Activated naive CD4-positive, alpha-beta T cell treated with anti-CD3 and anti-CD28 coated beads for 36 hours (primary cell): ENCODE data around the gene DCLRE1A. TPM values are rescaled to one million over a fixed set of nuclear protein-coding genes. Genes with fewer than 3 reads are reported as not detected.

Source experiments
- CTCF ChIA-PET: fragments of 350-600 bp; sonication (Branson Sonifier 250); formaldehyde crosslinking; loops from one replicate; lab custom pipeline; 2021; ENCODE audit warnings: antibody characterized with exemption; lab: Charles Lee
- DNase-seq: peaks from one replicate; pipeline ENCODE4 v3.0.0-alpha.2; 2020
- H3K27ac Mint-ChIP-seq: one replicate; pipeline ENCODE4 v1.8.0; 2021; ENCODE audit warnings: mild to moderate bottlenecking, mixed read lengths
- H3K27me3 Mint-ChIP-seq: one replicate; pipeline ENCODE4 v1.8.0; 2021; ENCODE audit warnings: low read depth, mixed read lengths
- H3K36me3 Mint-ChIP-seq: one replicate; pipeline ENCODE4 v1.8.0; 2021; ENCODE audit warnings: low read depth, mixed read lengths
- H3K4me1 Mint-ChIP-seq: one replicate; pipeline ENCODE4 v1.8.0; 2021; ENCODE audit warnings: low read depth, mixed read lengths
- H3K4me3 Mint-ChIP-seq: one replicate; pipeline ENCODE4 v1.8.0; 2021; ENCODE audit warnings: mild to moderate bottlenecking, moderate library complexity, mixed read lengths
- H3K9me3 Mint-ChIP-seq: one replicate; pipeline ENCODE4 v1.8.0; 2021; ENCODE audit warnings: mixed read lengths
- intact Hi-C: fragments of 100-400 bp; cut with micrococcal nuclease; formaldehyde crosslinking; loops from one replicate; pipeline ENCODE4 v1.15.1; 2023
- total RNA-seq, 2 experiments: library from RNA; stranded (reverse); gene quantifications; one replicate each; pipeline ENCODE4 v1.2.3, GENCODE V29; 2021

Gene DCLRE1A
- total RNA-seq, 2 experiments from 2014 or later: 8.1 to 8.7 TPM

DNA sequence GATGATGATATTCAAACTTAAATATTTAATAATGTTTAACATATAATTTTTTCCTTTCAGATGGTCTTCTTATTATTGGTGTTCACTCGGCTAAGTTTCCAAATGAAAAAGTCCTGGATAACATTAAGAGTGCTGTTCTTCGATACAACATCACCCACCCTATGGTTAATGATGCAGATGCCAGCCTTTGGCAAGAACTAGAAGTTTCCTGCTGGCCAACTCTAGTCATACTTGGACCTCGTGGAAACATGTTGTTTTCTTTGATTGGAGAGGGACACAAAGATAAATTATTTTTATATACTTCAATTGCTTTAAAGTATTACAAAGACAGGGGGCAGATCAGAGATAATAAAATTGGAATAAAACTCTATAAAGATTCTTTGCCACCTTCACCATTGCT is 22.6 kb upstream of the DCLRE1A start:
- CTCF ChIA-PET: no interaction called here

GRCh38 chr10:113875212-113875611 is 21.3 kb upstream of the DCLRE1A start:
- Mint-ChIP-seq H3K27ac (no peak overlapping the region), H3K9me3 (peaks cover 6% of the 10 kb centered on the region), H3K27me3 (no peaks in the 10 kb centered on the region), H3K4me1 (peaks cover 7% of the 10 kb centered on the region), H3K4me3 (no peak overlapping the region), H3K36me3 (peaks cover 16% of the 10 kb centered on the region)
- CTCF ChIA-PET: interaction anchor here (0.8 kb wide), 1 partner anchor 16 kb away, joined by 4 read pairs; no protein-coding TSS in a partner anchor
- no peak for DNase-seq
- intact Hi-C loops: no loop called here

More for the DNA sequence above, 22.6 kb upstream of the DCLRE1A start:
- DNase-seq: no peak
- no peaks in the 10 kb centered on the region for H3K27me3 Mint-ChIP-seq
- no peak overlapping the region for H3K27ac Mint-ChIP-seq
- H3K9me3 Mint-ChIP-seq: peaks cover 6% of the 10 kb centered on the region
- intact Hi-C loops: no loop called here
- peaks cover 7% of the 10 kb centered on the region for H3K4me1 Mint-ChIP-seq
- H3K4me3 Mint-ChIP-seq: no peak overlapping the region
- peaks cover 18% of the 10 kb centered on the region for H3K36me3 Mint-ChIP-seq

DNA sequence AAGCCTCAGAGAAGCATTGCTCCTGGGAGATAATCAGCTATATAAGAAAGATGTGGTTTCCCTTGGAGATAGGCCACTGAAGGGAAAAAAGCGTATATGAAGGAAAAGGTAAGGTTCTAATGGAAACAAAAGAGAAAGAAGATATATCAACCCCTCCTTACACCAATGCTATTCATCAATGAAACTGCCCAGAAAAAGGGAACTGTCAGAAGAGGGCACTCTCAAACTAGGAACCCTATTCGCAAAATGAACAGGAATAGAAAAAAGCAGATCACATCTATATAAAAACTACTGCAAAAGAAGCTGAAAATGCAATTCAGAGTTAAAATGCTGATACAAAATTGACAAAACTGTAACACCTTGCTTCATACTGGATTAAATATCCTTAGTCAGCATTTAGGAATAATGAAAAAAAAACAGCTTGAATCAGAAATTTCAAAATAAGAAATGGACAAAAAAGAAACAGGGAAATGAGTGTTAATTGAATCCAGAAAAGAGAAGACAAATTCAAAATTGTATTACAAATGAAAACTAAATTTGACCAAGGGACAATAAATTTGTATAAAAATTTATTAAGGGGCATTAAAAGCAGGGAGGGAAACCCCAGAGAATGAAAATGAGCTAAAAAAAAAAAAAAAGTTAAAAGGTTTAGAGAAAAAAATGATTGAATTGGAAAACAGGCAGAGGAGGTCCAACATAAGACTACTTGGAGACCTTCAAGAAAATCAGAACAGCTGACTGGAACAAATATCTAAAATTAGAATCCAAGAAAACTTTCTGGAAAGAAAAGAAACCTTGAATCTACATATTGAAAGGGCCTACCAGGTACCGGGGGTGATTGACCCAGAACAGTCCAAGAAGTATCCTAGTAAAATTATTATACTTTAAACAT is 18.5 kb upstream of the DCLRE1A start:
- H3K27ac Mint-ChIP-seq: no peak overlapping the region

GRCh38 chr10:113869789-113870188 is 15.9 kb upstream of the DCLRE1A start:
- Mint-ChIP-seq H3K36me3 (peaks cover 23% of the 10 kb centered on the region), H3K9me3 (peaks cover 6% of the 10 kb centered on the region), H3K4me3 (no peak overlapping the region), H3K27ac (no peak overlapping the region), H3K27me3 (no peaks in the 10 kb centered on the region), H3K4me1 (peaks cover 10% of the 10 kb centered on the region)
- CTCF ChIA-PET: no interaction called here
- no peak for DNase-seq
- intact Hi-C loops: no loop called here

More for the DNA sequence above, 18.5 kb upstream of the DCLRE1A start:
- Mint-ChIP-seq H3K4me3 (no peak overlapping the region), H3K9me3 (peaks cover 6% of the 10 kb centered on the region), H3K27me3 (no peaks in the 10 kb centered on the region), H3K4me1 (peaks cover 7% of the 10 kb centered on the region), H3K36me3 (peaks cover 21% of the 10 kb centered on the region)
- CTCF ChIA-PET: interaction anchor here (0.6 to 0.7 kb wide), 2 partner anchors 63 to 81 kb away, joined by 4 to 5 read pairs; no protein-coding TSS in a partner anchor
- intact Hi-C loops: no loop called here
- DNase-seq: no peak

DNA sequence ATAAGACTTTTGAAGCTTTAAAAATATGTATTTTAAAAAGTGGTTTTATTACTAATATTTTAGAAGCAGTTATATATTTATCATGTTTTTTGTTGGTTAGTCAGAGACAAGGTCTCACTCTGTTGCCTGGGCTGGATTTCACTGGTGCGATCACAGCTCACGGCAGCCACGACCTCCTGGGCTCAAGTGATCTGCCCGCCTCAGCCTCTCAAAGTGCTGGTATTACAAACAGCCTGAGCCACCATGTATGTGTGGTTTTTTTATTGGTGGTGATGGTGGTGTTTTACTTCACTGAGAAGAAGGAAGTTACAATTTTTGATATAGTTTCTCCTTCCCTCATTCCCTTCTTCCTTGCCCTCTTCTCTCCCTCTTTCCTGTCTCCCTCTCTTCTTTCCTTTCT is 14.0 kb upstream of the DCLRE1A start:
- no peak overlapping the region for H3K4me3 Mint-ChIP-seq

DNA sequence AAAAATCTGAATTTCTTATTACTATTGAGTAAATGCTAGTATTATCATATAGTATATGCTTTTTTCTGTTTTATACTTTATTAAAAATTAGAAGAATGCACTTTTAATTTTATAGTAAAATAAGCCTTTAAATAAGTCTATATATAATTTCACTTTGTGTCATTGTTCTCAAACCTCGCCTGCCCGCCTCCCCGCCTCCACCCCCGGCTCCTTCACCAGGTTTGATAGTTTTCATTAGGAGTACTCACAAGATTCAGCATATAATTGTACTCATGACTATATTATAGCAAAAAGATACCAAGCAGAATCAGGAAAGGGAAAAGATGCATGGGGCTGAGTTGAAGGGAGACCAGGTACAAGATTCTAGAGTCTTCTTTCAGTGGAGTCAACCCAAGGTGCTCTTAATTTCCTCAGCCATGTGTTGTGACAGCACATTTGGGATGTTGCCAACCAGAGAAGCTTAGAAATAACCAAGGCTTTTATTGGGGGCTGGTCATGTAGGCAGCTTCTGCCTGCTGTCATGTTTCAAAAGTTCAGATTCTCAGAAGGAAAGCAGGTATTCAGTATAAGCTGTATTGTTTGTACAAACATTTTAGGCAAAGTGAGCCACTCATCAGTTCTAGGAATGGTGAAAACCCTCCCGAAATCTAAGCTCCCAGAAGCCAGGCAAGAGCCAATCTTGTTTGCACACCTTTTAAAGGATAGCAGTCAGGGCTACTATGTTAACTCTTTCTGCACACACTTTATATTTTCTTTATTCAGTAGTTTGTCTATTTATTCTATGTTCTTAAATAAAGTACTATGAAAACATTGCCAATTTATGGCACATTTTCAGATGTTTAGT is 12.9 kb upstream of the DCLRE1A start:
- CTCF ChIA-PET: no interaction called here
- Mint-ChIP-seq H3K27me3 (no peaks in the 10 kb centered on the region), H3K4me3 (no peak overlapping the region)

More for the DNA sequence above, 14.0 kb upstream of the DCLRE1A start:
- intact Hi-C loops: no loop called here
- DNase-seq: no peak
- H3K4me1 Mint-ChIP-seq: peaks cover 3% of the 10 kb centered on the region
- CTCF ChIA-PET: interaction anchor here (0.5 kb wide), 1 partner anchor 304 kb away, joined by 4 read pairs; no protein-coding TSS in a partner anchor
- H3K9me3 Mint-ChIP-seq: peaks cover 6% of the 10 kb centered on the region
- H3K27ac Mint-ChIP-seq: no peak overlapping the region
- H3K27me3 Mint-ChIP-seq: no peaks in the 10 kb centered on the region
- peaks cover 31% of the 10 kb centered on the region for H3K36me3 Mint-ChIP-seq

DNA sequence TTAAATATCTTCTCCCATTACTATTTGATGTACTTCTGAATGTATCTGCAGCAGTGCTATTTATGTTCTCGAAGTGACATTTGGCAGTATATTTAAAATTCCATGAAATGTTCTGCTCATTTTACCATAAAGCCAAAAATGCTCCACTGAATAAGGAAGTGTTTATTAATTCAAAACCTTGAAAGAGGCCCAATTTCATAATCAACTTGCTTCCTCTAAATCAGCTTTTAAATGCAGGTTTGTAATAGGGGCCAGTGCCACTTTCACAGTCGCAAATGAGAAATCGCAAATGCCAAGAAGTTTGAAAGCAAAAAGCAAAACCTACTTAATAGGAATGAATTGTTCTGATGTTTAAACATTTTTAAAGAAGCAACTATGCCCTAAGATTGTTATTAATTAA is 12.0 kb upstream of the DCLRE1A start:
- peaks cover 3% of the 10 kb centered on the region for H3K4me1 Mint-ChIP-seq
- H3K36me3 Mint-ChIP-seq: peaks cover 28% of the 10 kb centered on the region
- H3K4me3 Mint-ChIP-seq: no peak overlapping the region
- no peaks in the 10 kb centered on the region for H3K27me3 Mint-ChIP-seq
- no peak for DNase-seq
- CTCF ChIA-PET: no interaction called here
- no peak overlapping the region for H3K27ac Mint-ChIP-seq
- peaks cover 3% of the 10 kb centered on the region for H3K9me3 Mint-ChIP-seq
- intact Hi-C loops: no loop called here

More for the DNA sequence above, 12.9 kb upstream of the DCLRE1A start:
- Mint-ChIP-seq H3K9me3 (peaks cover 2% of the 10 kb centered on the region), H3K36me3 (peaks cover 24% of the 10 kb centered on the region), H3K4me1 (peaks cover 3% of the 10 kb centered on the region), H3K27ac (no peak overlapping the region)
- no peak for DNase-seq
- intact Hi-C loops: no loop called here

GRCh38 chr10:113859261-113859660 is 5.4 kb upstream of the DCLRE1A start:
- Mint-ChIP-seq H3K4me3 (no peak overlapping the region), H3K27ac (no peak overlapping the region), H3K9me3 (peaks cover 5% of the 10 kb centered on the region), H3K27me3 (no peaks in the 10 kb centered on the region), H3K36me3 (peaks cover 29% of the 10 kb centered on the region), H3K4me1 (peaks cover 15% of the 10 kb centered on the region)
- CTCF ChIA-PET: interaction anchor here (1.3 kb wide), 1 partner anchor 15 kb away, joined by 4 read pairs; no protein-coding TSS in a partner anchor
- DNase-seq: no peak
- intact Hi-C loops: loop anchor here (10.0 kb wide), 1 partner anchor 636 kb away; no protein-coding TSS in a partner anchor

DNA sequence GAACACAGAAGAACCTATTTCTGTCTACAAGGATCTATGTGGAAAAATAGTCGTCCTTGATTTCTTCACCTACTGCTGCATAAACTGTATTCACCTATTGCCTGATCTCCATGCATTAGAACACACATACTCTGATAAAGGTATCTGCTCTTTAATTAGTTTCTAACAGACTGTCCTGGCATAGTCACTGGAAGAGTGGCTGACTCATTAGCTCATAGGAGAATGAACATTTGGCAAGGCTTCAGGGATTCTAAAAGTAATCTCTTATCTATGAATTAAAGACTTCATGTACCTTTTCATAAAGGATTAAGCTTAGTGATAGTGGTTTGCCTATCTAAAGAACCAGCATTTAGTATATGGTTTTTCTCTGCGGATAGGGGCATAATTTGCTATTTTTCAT is 4.7 kb upstream of the DCLRE1A start:
- CTCF ChIA-PET: interaction anchor here (1.3 kb wide), 1 partner anchor 16 kb away, joined by 4 read pairs; no protein-coding TSS in a partner anchor
- DNase-seq: no peak
- H3K27me3 Mint-ChIP-seq: no peaks in the 10 kb centered on the region
- intact Hi-C loops: loop anchor here (10.0 kb wide), 1 partner anchor 636 kb away; no protein-coding TSS in a partner anchor
- H3K36me3 Mint-ChIP-seq: peaks cover 27% of the 10 kb centered on the region
- peaks cover 5% of the 10 kb centered on the region for H3K9me3 Mint-ChIP-seq
- no peak overlapping the region for H3K27ac Mint-ChIP-seq
- H3K4me1 Mint-ChIP-seq: peaks cover 17% of the 10 kb centered on the region
- no peak overlapping the region for H3K4me3 Mint-ChIP-seq

DNA sequence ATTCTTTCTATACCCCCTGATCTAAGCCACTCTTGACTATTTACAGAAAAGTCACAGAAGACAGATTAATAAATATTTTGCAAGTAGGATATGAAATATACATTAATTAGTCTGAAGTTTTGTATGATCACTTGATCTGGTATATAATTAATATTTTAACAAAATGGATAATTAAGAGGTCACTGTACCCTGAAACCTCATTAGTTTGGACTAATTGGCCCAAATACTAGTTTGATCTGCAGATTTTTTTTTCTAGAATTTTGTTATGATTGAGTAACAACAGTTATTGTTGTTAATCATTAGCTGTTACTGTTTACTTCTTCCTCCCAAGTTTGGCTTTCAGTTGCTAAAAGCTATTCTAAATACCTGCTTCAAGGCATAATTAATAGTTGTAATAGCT is 3.3 kb upstream of the DCLRE1A start:
- Mint-ChIP-seq H3K4me1 (peaks cover 29% of the 10 kb centered on the region), H3K36me3 (peaks cover 23% of the 10 kb centered on the region), H3K4me3 (no peak overlapping the region), H3K27ac (no peak overlapping the region), H3K9me3 (peaks cover 5% of the 10 kb centered on the region), H3K27me3 (no peaks in the 10 kb centered on the region)
- CTCF ChIA-PET: interaction anchor here (1.1 kb wide), 2 partner anchors 45 to 203 kb away, joined by 3 read pairs; no protein-coding TSS in a partner anchor
- no peak for DNase-seq
- intact Hi-C loops: loop anchor here (10.0 kb wide), 1 partner anchor 638 kb away; no protein-coding TSS in a partner anchor

GRCh38 chr10:113856563-113856962 is 2.7 kb upstream of the DCLRE1A start:
- H3K4me1 Mint-ChIP-seq: peaks cover 30% of the 10 kb centered on the region
- H3K27ac Mint-ChIP-seq: no peak overlapping the region
- CTCF ChIA-PET: no interaction called here
- intact Hi-C loops: loop anchor here (10.0 kb wide), 1 partner anchor 638 kb away; no protein-coding TSS in a partner anchor
- DNase-seq: no peak
- no peaks in the 10 kb centered on the region for H3K27me3 Mint-ChIP-seq
- H3K4me3 Mint-ChIP-seq: no peak overlapping the region
- H3K9me3 Mint-ChIP-seq: peaks cover 5% of the 10 kb centered on the region
- H3K36me3 Mint-ChIP-seq: peaks cover 23% of the 10 kb centered on the region
